Urothelium cell line (cell line): ENCODE measurements around the gene ATP8B3.

Source experiments
- DNase-seq: peaks from one replicate; pipeline ENCODE4 v3.0.0; 2011; ENCODE audit warnings: low spot score, mixed read lengths
- FAIRE-seq: peaks from 2 replicates; lab custom pipeline; 2011; peaks lifted over from hg19 to GRCh38; lab: Jason Lieb, UNC

ATP8B3 gene, protein sequence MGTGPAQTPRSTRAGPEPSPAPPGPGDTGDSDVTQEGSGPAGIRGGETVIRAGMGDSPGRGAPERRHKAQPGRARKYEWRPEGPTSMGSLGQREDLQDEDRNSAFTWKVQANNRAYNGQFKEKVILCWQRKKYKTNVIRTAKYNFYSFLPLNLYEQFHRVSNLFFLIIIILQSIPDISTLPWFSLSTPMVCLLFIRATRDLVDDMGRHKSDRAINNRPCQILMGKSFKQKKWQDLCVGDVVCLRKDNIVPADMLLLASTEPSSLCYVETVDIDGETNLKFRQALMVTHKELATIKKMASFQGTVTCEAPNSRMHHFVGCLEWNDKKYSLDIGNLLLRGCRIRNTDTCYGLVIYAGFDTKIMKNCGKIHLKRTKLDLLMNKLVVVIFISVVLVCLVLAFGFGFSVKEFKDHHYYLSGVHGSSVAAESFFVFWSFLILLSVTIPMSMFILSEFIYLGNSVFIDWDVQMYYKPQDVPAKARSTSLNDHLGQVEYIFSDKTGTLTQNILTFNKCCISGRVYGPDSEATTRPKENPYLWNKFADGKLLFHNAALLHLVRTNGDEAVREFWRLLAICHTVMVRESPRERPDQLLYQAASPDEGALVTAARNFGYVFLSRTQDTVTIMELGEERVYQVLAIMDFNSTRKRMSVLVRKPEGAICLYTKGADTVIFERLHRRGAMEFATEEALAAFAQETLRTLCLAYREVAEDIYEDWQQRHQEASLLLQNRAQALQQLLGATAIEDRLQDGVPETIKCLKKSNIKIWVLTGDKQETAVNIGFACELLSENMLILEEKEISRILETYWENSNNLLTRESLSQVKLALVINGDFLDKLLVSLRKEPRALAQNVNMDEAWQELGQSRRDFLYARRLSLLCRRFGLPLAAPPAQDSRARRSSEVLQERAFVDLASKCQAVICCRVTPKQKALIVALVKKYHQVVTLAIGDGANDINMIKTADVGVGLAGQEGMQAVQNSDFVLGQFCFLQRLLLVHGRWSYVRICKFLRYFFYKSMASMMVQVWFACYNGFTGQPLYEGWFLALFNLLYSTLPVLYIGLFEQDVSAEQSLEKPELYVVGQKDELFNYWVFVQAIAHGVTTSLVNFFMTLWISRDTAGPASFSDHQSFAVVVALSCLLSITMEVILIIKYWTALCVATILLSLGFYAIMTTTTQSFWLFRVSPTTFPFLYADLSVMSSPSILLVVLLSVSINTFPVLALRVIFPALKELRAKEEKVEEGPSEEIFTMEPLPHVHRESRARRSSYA (N-terminal part only)

GRCh38 chr19:1811942-1812425 lies at the start of gene ATP8B3:
Gene ATP8B3 (minus strand): TSS chr19:1812276. CDS start chr19:1811736, 540 bp downstream.
- no peak for DNase-seq

GRCh38 chr19:1861599-1862031 lies 49.5 kb upstream of the ATP8B3 start:
- DNase-seq (no peak), FAIRE-seq (no peak)

More at GRCh38 chr19:1811942-1812425, at the start of gene ATP8B3:
- FAIRE-seq = peak; percentile 27

DNA sequence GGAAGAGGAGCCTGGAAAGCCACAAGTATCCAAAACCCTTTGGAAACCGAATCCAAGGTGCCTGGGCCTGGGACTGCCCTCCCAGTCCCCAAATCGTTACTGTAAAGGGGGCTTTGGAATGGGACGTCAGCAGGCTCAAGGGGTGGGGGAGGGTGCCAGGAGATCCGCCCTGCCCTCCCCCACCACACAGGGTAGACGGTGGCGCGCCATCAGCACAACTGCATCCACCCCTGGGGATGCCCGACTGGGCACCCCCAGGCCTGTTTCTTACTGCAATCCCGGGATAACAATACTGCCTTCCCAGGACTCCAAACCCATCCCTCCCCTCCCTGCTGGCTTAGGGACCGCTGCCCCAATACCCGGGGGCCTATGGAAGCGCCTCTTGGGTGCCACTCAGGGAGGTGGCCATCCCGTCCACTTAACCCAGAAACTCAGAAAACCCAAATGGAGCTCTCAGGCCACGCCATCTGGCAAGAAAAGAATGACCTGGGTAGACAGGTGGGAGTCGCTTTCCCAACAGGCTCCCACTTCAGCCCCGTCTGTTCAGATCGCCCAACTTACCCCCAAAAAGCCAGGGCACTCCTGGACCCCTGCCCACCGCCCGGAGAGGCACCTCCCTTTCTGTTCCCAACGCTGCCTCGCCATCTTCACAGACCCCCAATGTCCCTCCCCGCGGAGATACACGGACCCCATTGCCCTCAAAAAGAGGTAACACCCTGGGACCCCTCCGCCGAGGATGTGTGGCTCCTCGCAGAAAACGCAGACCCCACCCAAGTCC lies 48.9 kb upstream of the ATP8B3 start:
- FAIRE-seq = no peak
- no peak for DNase-seq

DNA sequence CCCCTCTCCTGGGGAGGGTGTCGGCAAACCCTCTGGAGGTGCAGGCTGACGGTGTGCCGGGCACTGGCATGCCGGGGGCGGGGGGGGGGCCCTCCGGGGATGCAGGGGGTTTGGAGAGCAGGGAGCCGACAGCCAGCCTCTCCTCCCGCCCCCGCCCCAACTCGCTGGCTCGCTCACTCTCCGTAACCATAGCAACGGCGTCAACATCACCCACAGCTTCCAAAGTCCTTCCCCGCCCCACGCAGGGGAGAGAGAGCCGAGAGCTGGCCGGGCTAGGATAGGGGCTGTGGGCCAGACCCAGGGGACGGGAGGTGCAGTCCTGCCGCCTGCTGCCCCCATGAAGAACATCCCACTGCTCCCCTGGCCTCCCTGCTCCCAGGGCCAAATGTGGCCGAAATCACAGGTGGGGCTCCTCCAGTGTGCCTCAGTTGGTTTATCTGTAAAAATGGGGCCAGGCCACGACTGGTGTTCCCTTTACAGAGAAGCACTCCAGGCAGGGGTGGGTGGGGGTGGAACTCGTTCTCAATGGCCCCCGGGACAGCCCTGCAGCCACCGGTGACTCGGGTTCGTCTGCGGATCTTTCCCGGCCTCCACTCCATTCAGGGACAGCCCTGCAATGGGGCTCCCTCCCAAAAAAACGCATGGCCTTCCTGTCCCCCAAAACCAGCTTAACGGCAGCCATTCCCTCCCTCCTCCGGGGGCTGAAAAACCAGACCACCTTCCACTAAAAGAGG lies 48.1 kb upstream of the ATP8B3 start:
- FAIRE-seq (no peak), DNase-seq (peak; percentile 48)

- no peak for FAIRE-seq
- no peak for DNase-seq
These were observed 47.3 kb upstream of the ATP8B3 start for GRCh38 chr19:1859331-1859781.

DNA sequence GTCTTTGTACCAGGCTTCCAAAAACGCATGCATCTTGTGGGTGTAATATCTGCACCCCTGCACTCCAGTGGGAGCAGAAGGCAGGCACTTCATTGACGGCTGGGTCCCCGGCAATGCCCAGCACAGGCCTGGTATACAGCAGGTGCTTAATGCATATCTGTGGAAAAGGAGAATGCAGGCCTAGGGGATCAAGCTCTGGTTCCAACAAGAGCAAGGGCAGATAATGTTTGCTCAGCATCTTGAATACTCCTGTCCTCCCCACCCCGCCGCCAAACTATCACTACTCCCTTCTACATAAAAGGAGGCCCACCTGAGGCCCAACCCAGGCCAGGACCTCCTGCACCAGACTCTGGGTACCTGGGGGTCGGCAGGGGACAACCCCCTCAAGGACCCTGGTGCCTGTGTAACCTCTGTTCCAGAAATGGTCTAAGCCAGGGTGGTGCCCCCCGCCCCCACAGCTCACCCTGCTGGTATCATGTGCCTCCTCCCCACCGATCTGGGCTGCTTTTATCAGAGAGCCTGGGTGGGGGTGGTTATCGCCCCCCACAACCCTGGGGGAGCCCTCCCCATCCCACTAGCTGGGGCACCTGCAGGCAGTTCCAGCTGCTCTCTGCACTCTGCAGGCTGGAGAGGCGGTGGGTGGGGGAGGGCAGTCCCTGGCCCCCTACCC lies 46.5 kb upstream of the ATP8B3 start:
- DNase-seq (no peak), FAIRE-seq (no peak)

GRCh38 chr19:1857648-1858326 lies 45.7 kb upstream of the ATP8B3 start:
- no peak for DNase-seq

DNA sequence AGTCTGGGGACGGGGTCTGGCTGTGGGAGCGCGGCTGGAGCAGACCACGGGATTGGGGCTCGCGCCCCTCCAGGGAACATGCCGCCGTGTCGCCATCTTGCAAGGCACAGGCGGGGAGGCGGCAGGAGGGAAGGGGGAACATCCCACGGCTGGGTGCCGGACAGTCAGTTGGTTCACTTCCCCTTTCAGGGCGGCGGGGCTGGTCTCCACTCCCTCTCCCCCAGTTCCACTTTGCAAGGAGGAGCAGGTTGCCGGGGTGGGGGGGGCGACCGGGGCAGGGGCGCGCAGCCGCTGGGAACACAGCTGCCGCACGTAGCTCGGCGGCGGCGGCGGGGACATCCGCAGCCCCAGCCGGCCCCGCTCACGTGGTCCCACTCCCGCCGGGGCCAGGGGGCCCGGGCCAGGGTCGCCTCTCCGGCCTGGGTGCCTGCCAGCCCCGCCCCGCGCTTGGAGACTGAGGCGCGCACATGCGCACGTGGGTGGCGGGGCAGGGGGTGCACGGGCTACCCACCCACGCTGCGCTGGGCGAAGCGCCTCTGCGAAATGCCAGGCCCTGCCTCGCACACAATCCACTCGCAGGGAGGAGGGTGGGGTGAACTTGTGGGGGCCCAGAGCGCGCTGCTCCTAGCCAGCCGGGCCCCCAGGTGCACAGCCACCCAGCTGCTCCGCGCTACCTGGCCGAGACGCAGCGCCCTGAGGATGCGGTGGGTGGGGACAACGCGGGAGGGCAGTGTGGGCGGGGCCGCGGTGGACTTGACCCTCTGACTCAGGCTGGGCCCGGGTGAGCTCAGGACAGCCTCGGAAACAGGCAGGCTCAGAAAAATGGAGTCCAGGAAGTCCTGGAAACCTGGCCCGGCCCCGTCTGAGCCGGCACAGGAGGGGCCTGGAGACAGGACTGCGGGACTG lies 44.9 kb upstream of the ATP8B3 start:
- FAIRE-seq (no peak), DNase-seq (no peak)

More at GRCh38 chr19:1857648-1858326, 45.7 kb upstream of the ATP8B3 start:
- FAIRE-seq = no peak

GRCh38 chr19:1856345-1856697 lies 44.2 kb upstream of the ATP8B3 start:
- DNase-seq (no peak), FAIRE-seq (no peak)

- DNase-seq (no peak), FAIRE-seq (no peak)
These were observed 43.8 kb upstream of the ATP8B3 start for GRCh38 chr19:1855828-1856255.

- FAIRE-seq (no peak), DNase-seq (peak; percentile 58)
These were observed 43.2 kb upstream of the ATP8B3 start for GRCh38 chr19:1855040-1855827.

DNA sequence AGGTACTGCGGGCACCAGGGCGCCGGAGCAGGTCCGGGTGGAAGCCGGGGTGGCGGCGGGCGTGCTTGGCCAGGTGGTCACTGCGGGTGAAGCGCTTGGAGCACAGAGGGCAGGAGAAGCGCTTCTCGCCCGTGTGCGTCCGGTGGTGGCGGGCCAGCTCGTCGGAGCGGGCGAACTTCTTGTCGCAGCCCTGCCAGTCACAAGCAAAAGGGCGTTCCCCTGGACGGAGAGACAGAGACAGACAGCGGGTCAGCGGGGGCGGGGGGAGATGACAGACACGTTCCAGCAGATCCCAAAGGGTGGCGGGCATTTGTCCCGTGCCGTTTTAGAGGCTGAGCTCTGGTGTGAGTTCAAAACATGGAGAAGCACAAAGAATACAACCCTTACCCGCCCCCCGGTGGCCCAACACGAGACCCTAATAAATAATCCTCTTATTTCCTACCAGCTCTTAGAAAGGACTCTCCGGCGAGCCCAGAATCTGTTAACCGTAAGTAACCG lies 42.5 kb upstream of the ATP8B3 start:
- DNase-seq (no peak), FAIRE-seq (no peak)

DNA sequence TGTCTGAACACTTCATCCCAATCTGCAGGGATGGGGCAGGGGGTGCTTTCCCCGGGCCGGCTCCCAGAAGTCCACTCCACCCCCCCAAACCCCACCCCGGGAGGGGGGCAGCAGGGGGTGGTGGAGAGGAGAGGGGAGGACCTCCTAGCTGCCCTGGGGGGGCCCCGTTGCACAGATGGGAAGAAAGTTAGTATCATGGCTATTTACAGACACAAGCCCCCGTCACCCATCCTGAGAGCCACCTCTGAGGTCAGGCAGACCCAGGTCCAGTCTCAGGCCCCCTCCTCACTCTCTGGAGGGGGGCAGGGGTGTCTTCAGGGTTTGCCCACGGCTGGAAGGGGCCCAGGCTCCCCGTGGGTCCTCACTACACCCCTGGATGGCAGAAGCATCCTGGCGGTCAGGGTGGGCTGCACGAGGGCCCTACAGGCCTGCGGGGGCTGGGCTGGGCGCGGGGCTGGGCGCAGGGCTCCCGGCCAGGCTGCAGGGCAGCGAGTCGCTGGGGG lies 42.0 kb upstream of the ATP8B3 start:
- FAIRE-seq (no peak), DNase-seq (no peak)

GRCh38 chr19:1853295-1854038 lies 41.4 kb upstream of the ATP8B3 start:
- peak; percentile 80 for DNase-seq
- FAIRE-seq = peak; percentile 32

DNA sequence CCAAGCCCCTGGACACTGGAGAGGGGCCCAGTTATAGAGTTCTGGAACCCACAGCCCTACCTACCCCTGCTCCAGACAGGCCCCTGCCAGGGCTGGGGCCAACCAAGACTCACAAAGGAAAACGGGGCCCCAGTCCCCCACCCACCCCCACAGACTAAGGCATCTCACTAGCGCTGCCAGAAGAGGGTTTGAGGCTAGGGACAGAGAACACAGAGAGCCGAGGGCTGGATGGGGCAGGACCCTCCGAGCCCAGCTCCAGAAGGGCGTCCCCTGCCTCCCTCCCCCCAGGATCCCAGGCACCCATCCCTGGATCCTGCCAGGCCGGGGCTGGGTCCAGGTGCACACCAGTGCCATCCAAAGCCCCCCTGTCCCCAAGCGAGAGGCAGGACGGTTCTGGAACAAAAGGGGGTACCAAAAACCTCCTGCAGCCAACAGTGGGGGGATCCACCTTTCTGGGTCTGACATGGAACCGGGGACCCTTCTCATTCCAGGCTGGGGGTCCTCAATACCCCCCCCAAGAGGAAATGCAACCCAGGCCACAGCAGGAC lies 40.6 kb upstream of the ATP8B3 start:
- FAIRE-seq (no peak), DNase-seq (no peak)
